Transverse colon (tissue), 4 donors: Measurements from ENCODE around the gene RPS27A. TPM values are rescaled to one million over a fixed set of nuclear protein-coding genes. Genes with fewer than 3 reads are reported as not detected.
"Not testable (repeated sequence)": the region's sequence is repeated elsewhere in the genome, so short reads cannot be mapped to it uniquely, and the experiment has no call there.

Experiments
- DNase-seq: peaks from one replicate; pipeline ENCODE4 v3.0.0-alpha.2; 2019
- H3K27ac ChIP-seq, 4 donors: fragments of 200-600 bp; sonication (generic); 2 replicates each; pipeline ENCODE4 v1.5.1; 2016 to 2018; ENCODE audit warnings: inconsistent platforms in 4 of 4
- H3K27me3 ChIP-seq: fragments of 200-600 bp; sonication (generic); 2 replicates; pipeline ENCODE4 v1.5.1; 2017; ENCODE audit warnings: inconsistent platforms
- H3K36me3 ChIP-seq, 4 donors: fragments of 200-600 bp; sonication (generic); 2 replicates each; pipeline ENCODE4 v1.5.1; 2017 to 2019; ENCODE audit warnings: inconsistent platforms in 4 of 4
- H3K4me1 ChIP-seq, 4 donors: fragments of 200-600 bp; sonication (generic); 2 replicates each; pipeline ENCODE4 v1.5.1; 2017 to 2020; ENCODE audit warnings: inconsistent platforms in 4 of 4
- H3K4me3 ChIP-seq, 4 donors: fragments of 200-600 bp; sonication (generic); 1 replicate in 1 of 4; 2 replicates in 3 of 4; pipeline versions ENCODE4 v1.5.1 to v1.6.1; 2017 to 2019; ENCODE audit warnings: inconsistent platforms in 4 of 4
- H3K9me3 ChIP-seq, 2 donors: fragments of 200-600 bp; sonication (generic); 2 replicates each; pipeline ENCODE4 v1.5.1; 2017 to 2019; ENCODE audit warnings: inconsistent platforms in 2 of 2
- CTCF ChIP-seq, 5 experiments: fragments of 200-600 bp in 3 of 5; fragments of 450-650 bp in 2 of 5; sonication (generic) in 3 of 5; IDR thresholded peaks; 1 replicate in 2 of 5; 2 replicates in 3 of 5; pipeline ENCODE4 v1.5.1; 2016 to 2017; ENCODE audit warnings: antibody characterized with exemption in 5 of 5, inconsistent platforms in 3 of 5, mild to moderate bottlenecking in 2 of 5, moderate library complexity in 1 of 5
- EP300 ChIP-seq: sonication (generic); formaldehyde crosslinking; IDR thresholded peaks from one replicate; pipeline ENCODE4 v1.6.1; 2017; ENCODE audit warnings: antibody characterized with exemption, low read depth
- POLR2A ChIP-seq: fragments of 450-650 bp; IDR thresholded peaks from one replicate; pipeline ENCODE4 v1.6.1; 2016; ENCODE audit warnings: antibody characterized with exemption, mild to moderate bottlenecking, moderate library complexity
- POLR2AphosphoS5 ChIP-seq, 3 donors: sonication (generic); formaldehyde crosslinking; IDR thresholded peaks; one replicate each; pipeline ENCODE4 v1.6.1; 2016; ENCODE audit warnings: antibody characterized with exemption in 3 of 3
- WGBS, 2 donors: methylation state at CpG; one replicate each; pipeline ENCODE4 v1.1.5; 2018; ENCODE audit warnings: low coverage in 1 of 2; 5-methylcytosine and 5-hydroxymethylcytosine counted together
- in situ Hi-C, 4 donors: fragments of 200-750 bp; cut with MboI; loops; one replicate each; pipeline versions ENCODE4 v1.15.0 to v1.15.1; 2017; ENCODE audit warnings: low sequenced_read_pairs in 3 of 4, low pct_ligation_motif_present in 1 of 4, low pct_unique_long_range_greater_than_20kb in 1 of 4
- intact Hi-C: fragments of 100-400 bp; cut with DNase I; formaldehyde crosslinking; loops from one replicate; pipeline ENCODE4 v1.15.1; 2023; ENCODE audit warnings: low total_unique reads
- total RNA-seq, 4 donors: library from RNA; depleted of rRNA; stranded (reverse); fragments of >200 nt; gene quantifications; one replicate each; pipeline ENCODE4 v1.1.0, GENCODE V29; 2016

The RPS27A gene
- total RNA-seq, 4 donors from 2014 or later = 233 to 1,267 (median 895) TPM

DNA sequence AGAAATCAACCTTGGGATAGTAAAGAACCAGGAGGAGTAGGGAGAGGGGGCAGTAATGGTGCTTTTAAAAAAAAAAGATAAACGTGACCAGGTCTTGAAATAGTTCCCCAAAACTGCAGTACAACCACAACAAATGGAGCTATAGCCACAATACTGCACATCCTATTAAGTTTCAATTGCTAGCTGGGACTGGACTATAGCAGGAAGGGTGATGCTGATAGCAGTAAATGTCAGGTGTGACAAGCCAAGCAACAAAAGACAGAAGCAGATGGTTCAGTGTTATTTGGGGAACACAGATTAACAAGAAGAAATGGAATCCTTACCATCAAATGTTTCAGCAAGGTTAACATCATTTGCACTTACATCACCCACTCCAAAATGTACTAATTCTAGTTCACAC, 10.1 kb downstream of the RPS27A start:
- Histone ChIP-seq H3K9me3 (no peaks in the 10 kb centered on the region), H3K36me3 (peaks cover 0 to 70% (median 18%) of the 10 kb centered on the region in 4 donors), H3K27me3 (no peaks in the 10 kb centered on the region), H3K4me3 (no peak overlapping the region), H3K4me1 (no peaks in the 10 kb centered on the region), H3K27ac (no peak overlapping the region)
- no peak for DNase-seq
- TF ChIP-seq POLR2AphosphoS5 (IDR thresholded peaks at IDR 0.05) (no peak), CTCF (IDR thresholded peaks at IDR 0.05) (no peak), EP300 (no peak), POLR2A (no peak)
- intact Hi-C loops (no loop called here), in situ Hi-C loops (no loop called here)
- 65 to 86% methylated on average over 1 of the region's 1 CpG for WGBS, 2 donors

- TF ChIP-seq POLR2A (no peak), EP300 (no peak), POLR2AphosphoS5 (IDR thresholded peaks at IDR 0.05) (no peak), CTCF (IDR thresholded peaks at IDR 0.05) (no peak)
- no peaks in the 10 kb centered on the region for H3K27me3 ChIP-seq
- H3K27ac ChIP-seq = no peak overlapping the region
- no peaks in the 10 kb centered on the region for H3K4me1 ChIP-seq
- no peak overlapping the region for H3K4me3 ChIP-seq
- in situ Hi-C loops = no loop called here
- 79 to 85% methylated on average over 3 to 5 of the region's 5 CpGs for WGBS, 2 donors
- H3K36me3 ChIP-seq = peaks cover 0 to 69% (median 21%) of the 10 kb centered on the region in 4 donors
- no peaks in the 10 kb centered on the region for H3K9me3 ChIP-seq
- no peak for DNase-seq
- intact Hi-C loops = no loop called here
These were observed 12.9 kb downstream of the RPS27A start for GRCh38 chr2:55245411-55245810.

GRCh38 chr2:55247025-55247424, 14.5 kb downstream of the RPS27A start:
- Histone ChIP-seq H3K4me3 (no peak overlapping the region), H3K27me3 (no peaks in the 10 kb centered on the region), H3K4me1 (no peaks in the 10 kb centered on the region), H3K27ac (no peak overlapping the region), H3K36me3 (peaks cover 0 to 65% (median 25%) of the 10 kb centered on the region in 4 donors), H3K9me3 (no peaks in the 10 kb centered on the region)
- DNase-seq = no peak
- intact Hi-C loops (no loop called here), in situ Hi-C loops (no loop called here)
- 75% methylated on average over 5 of the region's 5 CpGs; no CpG with 5 or more reads in 1 of the 2 donors for WGBS, 2 donors
- TF ChIP-seq CTCF (IDR thresholded peaks at IDR 0.05) (no peak), EP300 (no peak), POLR2AphosphoS5 (IDR thresholded peaks at IDR 0.05) (no peak), POLR2A (no peak)

GRCh38 chr2:55252832-55253231, 20.3 kb downstream of the RPS27A start:
- Histone ChIP-seq H3K9me3 (no peaks in the 10 kb centered on the region), H3K4me1 (no peaks in the 10 kb centered on the region), H3K36me3 (peaks cover 0 to 51% (median 15%) of the 10 kb centered on the region in 4 donors), H3K4me3 (no peak overlapping the region), H3K27ac (no peak overlapping the region), H3K27me3 (no peaks in the 10 kb centered on the region)
- intact Hi-C loops = no loop called here
- WGBS, 2 donors = 77 to 90% methylated on average over 3 of the region's 3 CpGs
- in situ Hi-C loops = loop anchor here in 1 of 4 donors (25.0 kb wide), 1 partner anchor 184 kb away; no protein-coding TSS in a partner anchor
- TF ChIP-seq EP300 = no peak
- no peak for TF ChIP-seq POLR2A
- TF ChIP-seq POLR2AphosphoS5 (IDR thresholded peaks at IDR 0.05) = no peak
- no peak for TF ChIP-seq CTCF (IDR thresholded peaks at IDR 0.05)
- no peak for DNase-seq

DNA sequence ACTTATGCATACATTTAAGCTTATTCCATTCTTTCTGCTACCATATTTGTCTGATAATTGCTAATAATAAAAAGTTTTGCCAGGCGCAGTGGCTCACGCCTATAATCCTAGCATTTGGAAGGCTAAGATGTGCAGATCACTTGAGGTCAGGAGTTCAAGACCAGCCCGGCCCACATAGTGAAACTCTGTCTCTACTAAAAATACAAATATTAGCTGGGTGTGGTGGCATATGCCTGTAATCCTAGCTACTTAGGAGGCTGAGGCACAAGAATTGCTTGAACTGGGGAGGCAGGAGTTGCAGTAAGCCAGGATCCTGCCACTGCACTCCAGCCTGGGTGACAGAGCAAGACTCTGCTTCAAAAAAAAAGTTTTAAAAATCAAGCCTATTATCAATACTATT, 27.1 kb downstream of the RPS27A start:
- in situ Hi-C loops = loop anchor here in 1 of 4 donors (25.0 kb wide), 1 partner anchor 178 kb away; no protein-coding TSS in a partner anchor
- intact Hi-C loops, H3K4me1 ChIP-seq, H3K4me3 ChIP-seq, H3K27ac ChIP-seq, H3K9me3 ChIP-seq, H3K27me3 ChIP-seq, DNase-seq: not testable (repeated sequence)
- H3K36me3 ChIP-seq = peaks cover 0 to 67% (median 20%) of the 10 kb centered on the region in 4 donors
- WGBS, 2 donors = 93 to 97% methylated on average over 3 of the region's 3 CpGs
